ENCODE data around the gene TTLL5.

TTLL5 gene

GRCh38 chr14:75660630-75661498 is at the start of gene TTLL5, which contains the start of gene ERG28:
Gene TTLL5 (plus strand): TSS chr14:75661246. CDS start chr14:75663150, 1,904 bp downstream.
Gene ERG28 (minus strand): TSS chr14:75660876. CDS start chr14:75657502, 3,374 bp downstream.
- peak; percentile 91 to 94 for DNase-seq (ENCODE audit: low read depth in 2 of 2)

- no peak for DNase-seq (ENCODE audit: low read depth in 2 of 2)
Measured at GRCh38 chr14:75612157-75612556, 48.9 kb upstream of the TTLL5 start.

DNA sequence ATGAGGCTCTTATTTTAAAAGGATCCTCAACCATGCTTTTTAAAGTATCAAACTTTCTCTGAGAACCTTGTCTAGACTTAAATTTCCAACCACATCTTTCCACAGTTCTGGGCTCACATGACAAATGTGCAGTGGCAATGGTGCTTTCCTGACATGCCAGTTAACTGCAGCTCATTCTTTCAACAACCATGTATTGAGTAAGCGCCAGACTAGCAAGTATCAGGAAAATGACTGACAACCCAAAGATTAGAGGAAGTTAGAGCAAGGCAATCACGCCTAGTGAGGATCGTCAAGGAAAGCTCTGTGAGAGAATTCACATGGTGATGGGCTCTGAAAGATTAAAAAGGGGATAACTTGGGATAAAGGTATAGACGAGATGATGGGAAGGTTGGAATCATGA is 46.9 kb upstream of the TTLL5 start:
- no peak for DNase-seq (ENCODE audit: low read depth in 2 of 2)

GRCh38 chr14:75615200-75615599 is 45.8 kb upstream of the TTLL5 start:
- no peak for DNase-seq (ENCODE audit: low read depth in 2 of 2)

- no peak for DNase-seq (ENCODE audit: low read depth in 2 of 2)
Measured at GRCh38 chr14:75619548-75619947, 41.5 kb upstream of the TTLL5 start.

- DNase-seq (ENCODE audit: low read depth in 2 of 2): no peak
Measured at GRCh38 chr14:75625034-75625433, 36.0 kb upstream of the TTLL5 start.

GRCh38 chr14:75626396-75626795 is 34.6 kb upstream of the TTLL5 start:
- no peak for DNase-seq (ENCODE audit: low read depth in 2 of 2)

DNA sequence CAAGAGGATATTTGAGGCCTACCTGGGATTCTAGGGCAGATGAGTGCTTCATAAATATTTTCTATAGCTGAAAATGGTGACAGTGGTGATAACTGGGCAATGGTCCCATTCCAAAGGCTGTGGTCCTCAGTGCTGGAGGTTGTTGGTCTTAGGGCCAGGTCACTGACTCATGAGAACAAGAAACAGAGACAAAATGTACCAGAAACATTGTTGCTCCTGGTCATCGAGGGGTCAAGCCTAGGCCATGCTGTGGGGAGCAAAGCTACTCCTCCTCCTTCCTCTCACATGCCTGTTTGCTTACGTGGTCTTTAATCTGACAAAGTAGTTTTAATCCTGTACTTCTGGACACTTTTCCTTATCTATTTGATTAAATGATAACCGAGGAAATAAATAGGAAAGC is 34.2 kb upstream of the TTLL5 start:
- DNase-seq (ENCODE audit: low read depth in 2 of 2): no peak

DNA sequence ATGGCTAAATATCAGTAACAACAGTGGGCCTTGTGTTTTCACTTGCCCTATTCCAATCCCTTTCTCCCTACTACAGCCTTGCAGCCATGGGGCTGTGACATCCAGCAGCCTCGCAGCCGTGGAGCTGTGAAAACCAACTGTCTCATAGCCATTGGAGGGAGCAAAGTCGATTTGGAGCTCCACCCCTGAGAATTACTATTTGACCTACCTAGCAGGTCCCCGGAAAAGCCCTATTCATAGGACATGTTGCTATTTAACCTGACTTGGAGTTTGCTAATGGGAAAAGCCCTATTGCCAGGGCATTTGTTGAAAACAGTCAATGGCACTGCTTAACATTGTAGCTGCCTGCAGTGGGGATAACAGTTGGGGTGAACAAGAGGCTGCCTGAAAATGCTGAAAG is 33.6 kb upstream of the TTLL5 start:
- no peak for DNase-seq (ENCODE audit: low read depth in 2 of 2)

DNA sequence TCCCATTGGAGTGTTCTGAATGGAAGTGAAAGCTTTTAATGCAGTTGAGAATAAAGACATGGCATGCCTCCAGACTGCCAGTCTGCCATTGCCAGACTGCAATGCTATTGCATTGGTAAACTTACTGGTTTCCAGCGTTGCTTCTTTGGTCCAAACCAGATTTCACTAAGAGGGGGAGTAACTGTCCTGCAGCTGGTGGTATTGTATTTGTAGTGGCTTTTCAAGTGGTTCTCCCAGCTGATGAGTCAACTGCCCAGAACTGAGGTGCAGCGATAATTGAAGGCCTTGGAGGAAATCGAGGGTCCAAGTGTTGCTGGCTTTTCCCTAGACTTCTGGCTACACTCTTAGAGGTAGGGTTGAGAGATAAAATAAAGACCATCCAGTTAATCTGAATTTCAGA is 32.2 kb upstream of the TTLL5 start:
- DNase-seq (ENCODE audit: low read depth in 2 of 2): no peak

GRCh38 chr14:75630695-75631452 is 30.2 kb upstream of the TTLL5 start:
- DNase-seq (ENCODE audit: low read depth in 2 of 2): no peak

DNA sequence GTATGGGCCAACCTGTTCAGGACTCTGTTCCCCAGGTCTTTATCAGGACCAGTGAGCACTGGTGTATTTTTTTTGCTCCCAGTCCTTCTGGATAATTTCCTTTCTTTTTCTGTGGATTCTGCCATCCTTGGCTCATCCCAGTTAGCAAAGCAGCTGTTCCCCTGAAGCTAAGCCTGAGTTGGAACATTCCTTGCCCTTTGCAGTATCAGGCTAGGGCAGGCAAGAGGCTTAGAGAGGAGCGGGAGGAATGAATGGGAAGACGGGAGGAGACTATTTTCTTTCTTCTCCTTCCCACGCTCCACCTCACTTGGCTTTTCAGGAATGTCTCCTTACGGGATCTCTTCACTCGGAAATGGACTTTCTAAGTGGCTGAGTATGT is 29.6 kb upstream of the TTLL5 start:
- DNase-seq (ENCODE audit: low read depth in 2 of 2): no peak

DNA sequence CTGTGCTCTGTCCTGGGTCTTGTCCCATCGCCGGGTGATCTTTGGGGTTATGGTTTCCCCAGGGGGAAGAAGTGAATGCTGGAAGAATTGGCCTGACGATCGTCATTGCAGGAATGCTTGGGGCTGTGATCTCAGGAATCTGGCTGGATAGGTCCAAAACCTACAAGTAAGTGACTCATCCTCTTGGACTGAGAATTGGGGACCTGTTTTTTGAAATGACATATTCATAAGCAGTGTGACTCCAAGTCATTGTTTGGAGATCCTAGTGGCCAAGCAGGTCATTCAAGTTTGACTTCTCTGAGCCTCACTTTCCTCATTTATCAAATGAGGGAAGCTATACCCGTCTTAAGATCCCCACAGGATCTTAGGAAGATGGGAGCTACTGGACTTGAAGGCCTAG is 26.2 kb upstream of the TTLL5 start:
- DNase-seq (ENCODE audit: low read depth in 2 of 2): no peak

DNA sequence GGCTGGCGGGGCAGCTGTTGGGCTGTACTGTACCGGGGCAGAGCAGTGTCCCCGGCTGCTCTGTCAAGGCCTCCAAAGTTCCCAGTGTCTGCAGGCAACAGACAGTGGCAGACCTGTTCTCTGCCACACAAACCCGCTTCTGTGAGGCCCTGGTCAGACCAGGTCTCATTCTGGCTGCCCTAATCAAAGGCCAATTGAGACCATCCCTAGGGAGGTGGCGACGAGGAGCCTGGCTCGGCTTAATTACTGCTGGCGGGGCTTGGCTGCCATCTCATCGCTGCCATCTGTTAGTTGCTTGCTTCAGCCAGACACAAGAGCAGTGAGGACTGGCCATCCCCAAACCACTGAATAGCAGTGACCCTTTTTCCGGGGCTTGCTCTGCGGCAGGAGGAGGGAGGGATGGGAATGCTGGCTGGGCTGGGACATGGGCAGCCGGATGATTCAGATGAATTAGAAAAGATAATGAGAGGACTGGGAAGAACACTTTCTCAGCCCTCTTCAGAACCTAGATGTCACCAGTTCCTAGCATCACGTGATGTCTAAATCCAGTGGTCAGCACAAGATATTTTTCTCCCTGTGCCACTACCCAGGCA is 24.9 kb upstream of the TTLL5 start:
- no peak for DNase-seq (ENCODE audit: low read depth in 2 of 2)

GRCh38 chr14:75640876-75641275 is 20.2 kb upstream of the TTLL5 start:
- DNase-seq (ENCODE audit: low read depth in 2 of 2): no peak

GRCh38 chr14:75643985-75644384 is 17.1 kb upstream of the TTLL5 start:
- no peak for DNase-seq (ENCODE audit: low read depth in 2 of 2)

- no peak for DNase-seq (ENCODE audit: low read depth in 2 of 2)
Measured at GRCh38 chr14:75645056-75645455, 16.0 kb upstream of the TTLL5 start.

- DNase-seq (ENCODE audit: low read depth in 2 of 2): no peak
Measured at GRCh38 chr14:75646762-75647161, 14.3 kb upstream of the TTLL5 start.

- DNase-seq (ENCODE audit: low read depth in 2 of 2): no peak
Measured at GRCh38 chr14:75647640-75648039, 13.4 kb upstream of the TTLL5 start.

DNA sequence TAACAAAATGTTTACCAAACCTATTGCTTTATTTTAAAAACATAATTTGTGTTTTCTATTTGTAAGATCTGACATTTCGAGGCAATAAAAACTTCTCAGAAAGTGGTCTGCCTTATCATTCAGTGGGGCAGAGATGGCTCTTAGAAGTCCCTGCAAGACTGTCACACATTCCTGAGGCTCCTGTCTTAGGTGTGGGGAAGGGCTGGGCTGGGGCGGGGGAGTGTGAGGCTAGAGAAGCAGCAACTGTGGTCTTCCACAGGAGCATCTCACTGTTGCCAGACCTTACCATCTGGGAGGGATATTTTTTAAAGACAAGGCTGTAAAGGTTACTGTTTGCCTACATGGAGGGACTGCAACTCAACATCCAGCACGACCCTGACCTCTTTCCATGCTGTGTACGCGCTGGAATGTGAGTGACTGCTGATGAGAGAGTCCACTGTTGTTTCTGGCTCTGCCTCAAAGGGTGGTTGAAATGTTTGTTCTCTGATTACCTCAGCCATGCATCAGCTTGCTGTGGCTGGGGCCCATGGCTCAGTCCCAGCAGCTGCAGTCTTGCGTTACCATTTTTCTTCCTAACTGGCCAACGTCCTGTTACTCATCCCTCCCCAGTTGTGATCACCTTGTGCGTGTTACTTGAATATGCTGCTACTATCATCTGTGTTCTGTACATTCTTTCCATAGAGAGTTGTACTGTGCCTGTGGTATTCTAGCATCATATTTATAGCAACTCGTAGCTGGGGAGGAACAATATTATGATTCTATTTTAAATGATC is 12.8 kb upstream of the TTLL5 start:
- no peak for DNase-seq (ENCODE audit: low read depth in 2 of 2)

GRCh38 chr14:75649337-75649736 is 11.7 kb upstream of the TTLL5 start:
- no peak for DNase-seq (ENCODE audit: low read depth in 2 of 2)

GRCh38 chr14:75649773-75650172 is 11.3 kb upstream of the TTLL5 start:
- no peak for DNase-seq (ENCODE audit: low read depth in 2 of 2)

Measured in stimulated activated CD4-positive, alpha-beta T cell treated with anti-CD3 and anti-CD28 coated beads, Interleukin-1b, Interleukin-23, amount 100 ng/mL, for 4 hours (primary cell).